Suprapubic skin (tissue), 4 donors: Measurements from ENCODE around the gene CD109. TPM values are rescaled to one million over a fixed set of nuclear protein-coding genes. Genes with fewer than 3 reads are reported as not detected.

ENCODE experiments used
- DNase-seq, 2 donors: peaks; one replicate each; pipeline ENCODE4 v3.0.0-alpha.2; 2019; ENCODE audit warnings: low spot score in 2 of 2
- H3K27ac ChIP-seq: fragments of 200-600 bp; sonication (generic); one replicate; pipeline ENCODE4 v1.5.1; 2019
- H3K27me3 ChIP-seq: fragments of 200-600 bp; sonication (generic); one replicate; pipeline ENCODE4 v1.5.1; 2019
- H3K36me3 ChIP-seq: fragments of 200-600 bp; sonication (generic); one replicate; pipeline ENCODE4 v1.5.1; 2019
- H3K4me1 ChIP-seq: fragments of 200-600 bp; sonication (generic); one replicate; pipeline ENCODE4 v1.5.1; 2019
- H3K4me3 ChIP-seq: fragments of 200-600 bp; sonication (generic); one replicate; pipeline ENCODE4 v1.5.1; 2019; ENCODE audit warnings: mild to moderate bottlenecking
- H3K9me3 ChIP-seq: fragments of 200-600 bp; sonication (generic); one replicate; pipeline ENCODE4 v1.5.1; 2019
- EP300 ChIP-seq: sonication (generic); formaldehyde crosslinking; IDR thresholded peaks from one replicate; pipeline ENCODE4 v1.6.1; 2017; ENCODE audit warnings: antibody characterized with exemption
- POLR2A ChIP-seq, 2 donors: fragments of 450-650 bp; IDR thresholded peaks; one replicate each; pipeline ENCODE4 v1.6.1; 2017; ENCODE audit warnings: antibody characterized with exemption in 2 of 2, mild to moderate bottlenecking in 2 of 2, moderate library complexity in 2 of 2
- POLR2AphosphoS5 ChIP-seq, 3 donors: sonication (generic); formaldehyde crosslinking; IDR thresholded peaks; one replicate each; pipeline ENCODE4 v1.6.1; 2017; ENCODE audit warnings: antibody characterized with exemption in 3 of 3
- WGBS: methylation state at CpG from one replicate; pipeline ENCODE4 v1.1.5; 2018; 5-methylcytosine and 5-hydroxymethylcytosine counted together
- total RNA-seq, 4 donors: library from RNA; depleted of rRNA; stranded (reverse); fragments of >200 nt; gene quantifications; one replicate each; pipeline ENCODE4 v1.1.0, GENCODE V29; 2016
- TF ChIP-seq, protein P1 (sequence below), 2 donors: fragments of 200-600 bp in 1 of 2; fragments of 450-650 bp in 1 of 2; sonication (generic) in 1 of 2; IDR thresholded peaks; one replicate each; pipeline ENCODE4 v1.5.1; 2016 to 2019; ENCODE audit warnings: antibody characterized with exemption in 2 of 2, mild to moderate bottlenecking in 1 of 2, moderate library complexity in 1 of 2

Gene CD109
- total RNA-seq, 4 donors from 2014 or later: 27.5 to 48.2 (median 43.1) TPM

GRCh38 chr6:73747289-73747688, 51.3 kb downstream of the CD109 start:
- DNase-seq: no peak
- H3K27me3 ChIP-seq: no peaks in the 10 kb centered on the region
- WGBS: 67% methylated on average over 2 of the region's 2 CpGs
- H3K27ac ChIP-seq: no peak overlapping the region
- H3K36me3 ChIP-seq: peaks cover 7% of the 10 kb centered on the region
- H3K4me3 ChIP-seq: no peak overlapping the region
- no peaks in the 10 kb centered on the region for H3K9me3 ChIP-seq
- TF ChIP-seq, protein P1, sequence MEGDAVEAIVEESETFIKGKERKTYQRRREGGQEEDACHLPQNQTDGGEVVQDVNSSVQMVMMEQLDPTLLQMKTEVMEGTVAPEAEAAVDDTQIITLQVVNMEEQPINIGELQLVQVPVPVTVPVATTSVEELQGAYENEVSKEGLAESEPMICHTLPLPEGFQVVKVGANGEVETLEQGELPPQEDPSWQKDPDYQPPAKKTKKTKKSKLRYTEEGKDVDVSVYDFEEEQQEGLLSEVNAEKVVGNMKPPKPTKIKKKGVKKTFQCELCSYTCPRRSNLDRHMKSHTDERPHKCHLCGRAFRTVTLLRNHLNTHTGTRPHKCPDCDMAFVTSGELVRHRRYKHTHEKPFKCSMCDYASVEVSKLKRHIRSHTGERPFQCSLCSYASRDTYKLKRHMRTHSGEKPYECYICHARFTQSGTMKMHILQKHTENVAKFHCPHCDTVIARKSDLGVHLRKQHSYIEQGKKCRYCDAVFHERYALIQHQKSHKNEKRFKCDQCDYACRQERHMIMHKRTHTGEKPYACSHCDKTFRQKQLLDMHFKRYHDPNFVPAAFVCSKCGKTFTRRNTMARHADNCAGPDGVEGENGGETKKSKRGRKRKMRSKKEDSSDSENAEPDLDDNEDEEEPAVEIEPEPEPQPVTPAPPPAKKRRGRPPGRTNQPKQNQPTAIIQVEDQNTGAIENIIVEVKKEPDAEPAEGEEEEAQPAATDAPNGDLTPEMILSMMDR (IDR thresholded peaks at IDR 0.05): no peak
- no peaks in the 10 kb centered on the region for H3K4me1 ChIP-seq

DNA sequence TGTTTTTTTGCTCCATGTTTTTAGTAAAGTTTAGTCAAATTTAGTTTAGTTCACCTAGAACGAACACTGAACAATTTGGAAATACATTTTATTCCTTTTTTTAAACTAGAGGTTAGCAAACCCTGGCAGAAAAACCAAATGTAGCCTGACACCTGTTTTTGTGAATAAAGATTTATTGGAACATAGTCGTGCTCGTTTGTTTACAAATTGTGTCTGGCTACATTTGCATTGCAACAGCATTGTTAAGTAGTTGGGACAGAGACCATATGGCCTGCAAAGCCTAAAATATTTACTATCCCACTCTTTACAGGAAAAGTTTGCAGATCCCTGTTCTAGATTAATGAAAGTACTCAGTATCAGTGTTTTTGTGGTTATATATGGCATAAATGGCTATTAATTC, 56.9 kb downstream of the CD109 start:
- H3K27ac ChIP-seq: no peak overlapping the region
- DNase-seq: no peak
- no peaks in the 10 kb centered on the region for H3K27me3 ChIP-seq
- no peak overlapping the region for H3K4me3 ChIP-seq
- WGBS: 81% methylated on average over 3 of the region's 3 CpGs
- peaks cover 7% of the 10 kb centered on the region for H3K36me3 ChIP-seq
- H3K4me1 ChIP-seq: no peaks in the 10 kb centered on the region
- no peaks in the 10 kb centered on the region for H3K9me3 ChIP-seq
- no peak for TF ChIP-seq POLR2AphosphoS5 (IDR thresholded peaks at IDR 0.05)
- no peak for TF ChIP-seq POLR2A (IDR thresholded peaks at IDR 0.05)
- TF ChIP-seq EP300: no peak
- TF ChIP-seq, protein P1 (IDR thresholded peaks at IDR 0.05): no peak

DNA sequence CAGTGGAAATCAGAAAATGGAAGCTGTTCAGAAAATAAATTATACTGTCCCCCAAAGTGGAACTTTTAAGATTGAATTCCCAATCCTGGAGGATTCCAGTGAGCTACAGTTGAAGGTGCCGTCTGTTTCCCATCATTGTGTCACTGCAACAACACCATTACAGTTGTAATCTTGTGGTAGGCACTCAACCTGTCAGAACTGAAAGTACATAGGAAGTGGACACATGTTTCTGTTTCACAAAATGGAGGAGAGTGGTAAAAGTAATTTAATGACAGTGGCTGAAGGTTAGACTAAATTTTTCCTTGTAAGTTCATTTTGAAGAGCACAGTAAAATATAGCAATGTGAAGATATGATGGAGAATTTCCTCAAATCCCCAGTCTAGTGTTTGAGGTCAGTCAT, 70.0 kb downstream of the CD109 start:
- DNase-seq: no peak
- Histone ChIP-seq H3K27ac (no peak overlapping the region), H3K27me3 (no peaks in the 10 kb centered on the region), H3K9me3 (no peaks in the 10 kb centered on the region), H3K36me3 (peaks cover 54% of the 10 kb centered on the region), H3K4me3 (no peak overlapping the region), H3K4me1 (peaks cover 5% of the 10 kb centered on the region)
- WGBS: 86% methylated on average over 1 of the region's 1 CpG
- TF ChIP-seq, protein P1 (IDR thresholded peaks at IDR 0.05): no peak
- TF ChIP-seq POLR2A (IDR thresholded peaks at IDR 0.05) (no peak), EP300 (no peak), POLR2AphosphoS5 (IDR thresholded peaks at IDR 0.05) (no peak)

DNA sequence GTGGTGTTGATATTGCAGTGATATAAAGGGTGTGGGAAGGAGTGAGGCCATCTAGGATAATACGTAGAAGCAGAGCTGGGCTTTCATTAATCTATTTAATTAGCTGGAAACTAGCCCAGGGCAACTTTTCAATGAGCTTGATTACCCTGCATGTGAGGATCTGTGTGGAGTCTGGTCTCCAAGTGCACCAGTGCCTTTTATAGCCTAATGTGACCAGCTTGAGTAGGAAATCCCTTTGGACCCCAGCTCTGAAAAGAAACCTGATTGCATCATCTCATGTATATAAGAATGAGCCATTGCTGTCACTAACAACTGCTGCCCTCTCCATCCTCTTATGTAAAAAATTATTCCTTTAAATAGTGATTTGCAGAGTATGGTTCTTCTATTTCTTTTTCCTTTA, 72.6 kb downstream of the CD109 start:
- Histone ChIP-seq H3K9me3 (no peaks in the 10 kb centered on the region), H3K36me3 (peaks cover 58% of the 10 kb centered on the region), H3K27ac (no peak overlapping the region), H3K27me3 (no peaks in the 10 kb centered on the region), H3K4me1 (peaks cover 5% of the 10 kb centered on the region), H3K4me3 (no peak overlapping the region)
- TF ChIP-seq EP300 (no peak), POLR2A (IDR thresholded peaks at IDR 0.05) (no peak)
- no peak for DNase-seq
- WGBS: 73% methylated on average over 1 of the region's 1 CpG

DNA sequence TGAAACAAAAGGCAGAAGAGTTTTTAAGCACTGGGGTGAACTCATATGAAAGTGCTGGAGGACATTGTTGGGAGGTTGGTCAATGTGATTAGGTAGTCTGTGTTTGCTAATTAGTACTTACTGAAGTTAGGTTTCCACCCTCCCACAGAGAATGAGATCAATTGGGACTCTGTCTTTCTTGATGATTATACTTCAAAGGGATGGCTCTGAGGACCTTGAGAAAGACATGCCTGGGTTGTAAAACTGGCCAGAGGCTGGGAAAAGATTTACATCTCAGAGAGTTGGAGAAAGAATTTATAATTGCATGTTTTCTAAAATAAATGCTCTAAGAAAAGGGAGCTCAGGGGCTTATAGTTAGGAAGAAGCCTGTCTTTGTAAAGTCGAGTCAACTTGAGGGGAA, 74.0 kb downstream of the CD109 start:
- TF ChIP-seq, protein P1 (IDR thresholded peaks at IDR 0.05): no peak
- TF ChIP-seq POLR2A (IDR thresholded peaks at IDR 0.05): no peak
- TF ChIP-seq EP300: no peak
- no peak for TF ChIP-seq POLR2AphosphoS5 (IDR thresholded peaks at IDR 0.05)
- H3K27ac ChIP-seq: no peak overlapping the region
- H3K4me1 ChIP-seq: peaks cover 10% of the 10 kb centered on the region
- 55% methylated on average over 1 of the region's 1 CpG for WGBS
- H3K27me3 ChIP-seq: no peaks in the 10 kb centered on the region
- peaks cover 50% of the 10 kb centered on the region for H3K36me3 ChIP-seq
- no peak overlapping the region for H3K4me3 ChIP-seq
- DNase-seq: no peak
- no peaks in the 10 kb centered on the region for H3K9me3 ChIP-seq

DNA sequence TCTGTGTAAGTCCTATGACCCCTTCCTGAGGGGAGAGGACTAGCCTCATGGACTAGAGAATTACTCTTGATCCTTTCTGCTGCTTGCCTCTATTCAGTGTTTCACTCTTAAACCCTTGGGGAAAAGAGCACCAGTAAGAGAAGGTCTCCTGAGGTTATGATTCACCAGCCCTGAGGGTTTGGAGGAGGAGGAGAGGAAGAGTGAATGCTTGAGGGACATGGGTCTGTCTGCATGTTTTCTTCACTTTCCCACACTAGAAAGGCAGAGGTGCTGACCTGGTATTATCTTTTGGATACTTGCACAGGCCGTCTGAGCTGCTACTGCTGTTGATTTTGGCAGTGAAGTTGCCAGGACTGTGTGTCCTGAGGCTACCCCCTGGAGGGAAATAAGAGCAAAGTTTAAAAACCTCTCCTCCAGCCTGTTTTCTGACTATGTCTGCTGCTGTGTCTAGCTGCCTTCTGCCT, 78.3 kb downstream of the CD109 start:
- peaks cover 21% of the 10 kb centered on the region for H3K36me3 ChIP-seq
- no peak overlapping the region for H3K4me3 ChIP-seq
- peaks cover 4% of the 10 kb centered on the region for H3K9me3 ChIP-seq
- no peak for DNase-seq
- H3K27ac ChIP-seq: no peak overlapping the region
- TF ChIP-seq POLR2AphosphoS5 (IDR thresholded peaks at IDR 0.05) (no peak), POLR2A (IDR thresholded peaks at IDR 0.05) (no peak), EP300 (no peak)
- TF ChIP-seq, protein P1 (IDR thresholded peaks at IDR 0.05): no peak
- H3K4me1 ChIP-seq: peaks cover 5% of the 10 kb centered on the region
- no peaks in the 10 kb centered on the region for H3K27me3 ChIP-seq
- 8% methylated on average over 1 of the region's 1 CpG for WGBS
